ENCODE results near the gene ELOVL6.
A peak's percentile ranks its signal among the peaks of the same experiment; 100 is the strongest.
"Not testable (repeated sequence)": the region's sequence is repeated elsewhere in the genome, so short reads cannot be mapped to it uniquely, and the experiment has no call there.

The ELOVL6 gene, protein sequence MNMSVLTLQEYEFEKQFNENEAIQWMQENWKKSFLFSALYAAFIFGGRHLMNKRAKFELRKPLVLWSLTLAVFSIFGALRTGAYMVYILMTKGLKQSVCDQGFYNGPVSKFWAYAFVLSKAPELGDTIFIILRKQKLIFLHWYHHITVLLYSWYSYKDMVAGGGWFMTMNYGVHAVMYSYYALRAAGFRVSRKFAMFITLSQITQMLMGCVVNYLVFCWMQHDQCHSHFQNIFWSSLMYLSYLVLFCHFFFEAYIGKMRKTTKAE

GRCh38 chr4:110198435-110199416 is at the start of gene ELOVL6:
ELOVL6 (minus strand) TSS chr4:110198615; CDS start chr4:110198335, 280 bp downstream.
- DNase-seq: peak; percentile 62 to 74

DNA sequence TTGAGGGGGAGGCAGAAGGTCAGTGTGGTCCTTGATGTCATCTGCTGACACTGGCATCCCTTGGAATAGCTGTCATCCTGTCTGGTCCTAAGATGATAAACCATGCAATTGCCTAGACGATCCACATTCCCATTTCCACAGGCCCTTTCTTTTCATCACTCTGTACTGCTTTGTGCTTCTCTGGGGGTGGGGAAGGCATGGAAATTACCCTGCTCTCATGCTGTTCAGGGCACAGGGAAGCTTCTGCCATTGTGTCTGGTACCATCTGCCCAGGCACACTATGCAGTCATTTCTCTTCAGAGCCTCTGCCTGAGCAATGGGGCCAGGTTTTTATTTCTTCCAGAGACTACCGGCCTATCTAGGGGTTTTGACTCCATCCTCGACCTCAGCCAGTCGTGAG is 49.7 kb upstream of the ELOVL6 start:
- DNase-seq: no peak

DNA sequence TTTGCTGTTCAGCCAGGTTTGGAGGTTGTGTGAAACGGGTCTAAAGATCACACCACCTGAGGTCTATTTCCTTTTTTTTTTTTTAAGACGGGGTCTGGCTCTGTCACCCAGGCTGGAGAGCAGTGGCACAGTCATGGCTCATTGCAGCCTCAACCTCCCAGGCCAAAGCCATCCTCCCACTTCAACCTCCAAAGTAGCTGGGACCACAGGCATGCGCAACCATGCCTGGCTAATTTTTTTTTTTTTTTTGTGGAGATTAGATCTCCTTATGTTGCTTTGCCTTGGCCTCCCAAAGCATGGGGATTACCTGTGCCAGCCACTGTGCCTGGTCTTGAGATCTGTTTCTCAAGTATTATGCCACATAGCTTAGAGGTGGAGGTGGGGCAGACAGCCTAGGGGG is 49.2 kb upstream of the ELOVL6 start:
- no peak for DNase-seq

DNA sequence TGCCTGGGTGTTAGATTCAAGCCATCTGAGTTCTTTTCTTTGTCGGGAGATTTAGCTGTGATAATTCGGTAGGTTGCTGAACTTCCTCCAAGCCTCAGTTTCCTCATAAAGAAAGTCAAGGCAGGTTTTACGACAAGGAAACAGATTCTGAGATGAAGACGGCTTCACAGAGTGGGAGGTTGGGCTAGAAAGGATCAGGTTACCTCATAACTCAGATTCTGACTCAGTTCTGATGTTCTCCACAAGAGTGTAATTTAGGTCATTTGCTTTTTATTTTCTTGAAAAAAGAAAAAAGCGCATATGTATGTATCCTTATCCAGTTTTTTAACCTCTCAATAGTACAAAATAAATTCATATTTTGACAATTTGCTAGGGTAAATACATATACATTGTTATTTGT is 47.2 kb upstream of the ELOVL6 start:
- DNase-seq: no peak

DNA sequence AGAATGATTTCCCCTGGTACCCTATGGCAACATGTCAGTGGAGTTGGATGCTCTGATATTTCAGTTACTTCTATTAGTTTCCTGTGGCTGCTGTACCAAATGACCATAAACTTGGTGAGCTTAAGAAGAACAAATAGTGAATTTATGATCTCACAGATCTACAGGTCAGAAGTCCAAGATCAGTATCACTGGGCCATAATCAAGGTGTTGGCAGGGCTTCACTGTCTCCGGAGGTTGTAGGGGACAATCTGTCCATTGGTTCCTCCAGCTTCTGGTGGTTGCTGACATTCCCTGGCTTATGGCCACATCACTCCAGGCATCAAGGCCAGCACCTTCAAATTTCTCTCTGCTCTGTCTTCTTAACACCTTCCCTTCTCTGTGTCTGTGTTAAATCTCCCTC is 37.9 kb upstream of the ELOVL6 start:
- no peak for DNase-seq

DNA sequence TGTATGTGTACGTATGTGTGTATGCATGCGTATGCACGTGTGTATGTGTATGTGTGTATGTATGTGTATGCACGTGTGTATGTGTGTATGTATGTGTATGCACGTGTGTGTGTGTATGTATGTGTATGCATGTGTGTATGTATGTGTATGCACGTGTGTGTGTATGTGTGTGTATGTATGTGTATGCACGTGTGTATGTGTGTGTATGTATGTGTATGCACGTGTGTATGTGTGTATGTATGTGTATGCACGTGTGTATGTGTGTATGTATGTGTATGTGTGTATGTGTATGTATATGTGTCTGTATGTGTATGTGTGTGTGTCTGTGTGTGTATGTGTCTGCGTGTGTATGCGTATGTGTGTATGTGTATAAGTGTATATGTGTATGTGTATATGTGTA is 35.2 kb upstream of the ELOVL6 start:
- not testable (repeated sequence) for DNase-seq

- peak; percentile 2 to 5 for DNase-seq
Observed at GRCh38 chr4:110231869-110232268, 33.5 kb upstream of the ELOVL6 start.

DNA sequence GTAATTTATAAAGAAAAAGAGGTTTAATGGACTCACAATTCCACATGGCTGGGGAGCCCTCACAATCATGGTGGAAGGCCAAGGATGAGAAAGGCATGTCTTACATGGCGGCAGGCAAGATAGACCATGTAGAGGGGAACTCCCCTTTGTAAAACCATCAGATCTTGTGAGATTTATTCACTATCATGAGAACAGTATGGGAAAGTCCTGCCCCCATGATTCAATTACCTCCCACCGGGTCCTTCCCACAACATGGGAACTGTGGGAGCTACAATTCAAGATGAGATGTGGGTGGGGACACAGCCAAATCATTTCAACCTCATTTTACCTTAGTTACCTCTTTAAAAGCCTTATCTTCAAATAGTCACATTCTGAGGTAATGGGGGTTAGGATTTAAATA is 30.9 kb upstream of the ELOVL6 start:
- no peak for DNase-seq

GRCh38 chr4:110224812-110225211 is 26.4 kb upstream of the ELOVL6 start:
- DNase-seq: no peak

GRCh38 chr4:110224142-110224541 is 25.7 kb upstream of the ELOVL6 start:
- no peak for DNase-seq

DNA sequence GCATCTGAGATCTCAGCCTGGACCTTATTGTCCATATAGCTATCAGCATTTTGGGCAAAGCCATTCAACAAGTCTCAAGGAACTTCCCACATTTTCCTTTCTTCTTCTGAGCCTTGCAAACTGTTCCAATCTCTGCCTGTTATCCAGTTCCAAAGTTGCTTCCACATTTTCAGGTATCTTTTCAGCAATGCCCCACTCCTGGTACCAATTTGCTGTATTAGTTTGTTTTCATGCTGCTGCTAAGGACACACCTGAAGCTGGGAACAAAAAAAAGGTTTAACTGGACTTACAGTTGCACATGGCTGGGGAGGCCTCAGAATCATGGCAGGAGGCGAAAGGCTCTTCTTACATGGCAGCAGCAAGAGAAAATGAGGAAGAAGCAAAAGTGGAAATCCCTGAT is 20.5 kb upstream of the ELOVL6 start:
- not testable (repeated sequence) for DNase-seq

GRCh38 chr4:110217181-110217580 is 18.8 kb upstream of the ELOVL6 start:
- DNase-seq: not testable (repeated sequence)

GRCh38 chr4:110216129-110216528 is 17.7 kb upstream of the ELOVL6 start:
- DNase-seq: no peak

DNA sequence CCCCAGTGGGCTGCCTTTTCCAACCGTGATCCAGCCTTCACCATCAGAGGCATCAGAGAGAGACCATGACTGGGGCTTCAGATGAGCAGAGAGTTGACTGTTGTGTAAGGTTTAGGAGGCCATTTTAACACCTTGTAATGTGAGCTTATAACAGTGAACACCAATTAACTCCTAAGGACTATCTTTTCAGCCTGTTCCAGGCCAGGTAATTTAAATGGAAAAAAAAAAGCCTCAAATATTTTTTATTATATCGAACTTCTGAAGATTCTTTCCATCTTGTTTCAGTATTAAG is 13.3 kb upstream of the ELOVL6 start:
- DNase-seq: no peak

GRCh38 chr4:110211007-110211769 is 12.8 kb upstream of the ELOVL6 start:
- peak; percentile 37 to 45 for DNase-seq

DNA sequence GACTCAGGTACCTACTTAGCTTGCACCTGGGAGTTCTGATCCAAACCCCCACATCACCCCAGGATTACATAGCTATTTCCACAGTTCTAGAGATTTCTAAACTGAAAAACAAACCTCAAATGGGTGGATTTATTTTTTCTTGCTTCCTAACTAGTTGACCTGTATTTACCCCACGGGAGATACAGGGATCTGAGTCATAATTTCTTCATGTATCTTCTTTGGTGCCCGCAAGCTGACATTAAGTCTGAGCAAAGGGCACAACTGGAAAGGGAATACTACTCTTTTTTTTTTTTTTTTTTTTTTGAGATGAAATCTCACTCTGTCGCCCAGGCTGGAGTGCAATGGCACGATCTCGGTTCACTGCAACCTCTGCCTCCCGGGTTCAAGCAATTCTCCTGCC is 10.0 kb upstream of the ELOVL6 start:
- no peak for DNase-seq

DNA sequence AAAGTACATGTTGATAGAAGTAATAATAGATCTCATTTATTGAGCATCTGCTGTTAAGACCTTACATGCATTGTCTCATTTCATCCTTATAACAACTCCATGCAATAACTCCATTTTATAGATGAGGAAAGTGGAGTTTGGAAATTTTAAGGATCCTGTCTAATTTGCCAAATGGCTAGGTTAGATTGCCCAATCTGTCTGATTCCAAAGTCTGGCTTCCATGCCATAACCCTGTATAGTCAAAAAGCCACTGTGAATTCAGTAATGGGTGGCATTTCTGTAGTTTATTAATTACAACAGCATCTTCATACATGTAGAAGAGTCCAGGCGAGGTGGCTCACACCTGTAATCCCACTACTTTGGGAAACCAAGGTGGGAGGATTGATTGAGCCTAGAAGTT is 8.8 kb upstream of the ELOVL6 start:
- no peak for DNase-seq

GRCh38 chr4:110202024-110202423 is 3.6 kb upstream of the ELOVL6 start:
- DNase-seq: no peak

- no peak for DNase-seq
Observed at GRCh38 chr4:110201502-110201901, 3.1 kb upstream of the ELOVL6 start.

- DNase-seq: no peak
Observed at GRCh38 chr4:110200689-110201088, 2.3 kb upstream of the ELOVL6 start.

- DNase-seq: no peak
Observed at GRCh38 chr4:110198049-110198434, 373 bp downstream of the ELOVL6 start.

GRCh38 chr4:110197529-110198042 is 829 bp downstream of the ELOVL6 start:
- DNase-seq: peak in 1 of 2 experiments; percentile 27

GRCh38 chr4:110196871-110197528 is 1.4 kb downstream of the ELOVL6 start:
- peak in 1 of 2 experiments; percentile 19 for DNase-seq
